ENCODE measurements around the gene SREK1. TPM values are rescaled to one million over a fixed set of nuclear protein-coding genes. Genes with fewer than 3 reads are reported as not detected.

SREK1 gene
- total RNA-seq, 1 donor from 2014 or later, result 31.6 TPM

GRCh38 chr5:66193419-66193818, 49.3 kb downstream of the SREK1 start:
- Histone ChIP-seq H3K4me3 (no peak overlapping the region), H3K9me3 (no peaks in the 10 kb centered on the region), H3K27me3 (no peaks in the 10 kb centered on the region), H3K27ac (no peak overlapping the region), H3K4me1 (no peaks in the 10 kb centered on the region), H3K36me3 (no peaks in the 10 kb centered on the region)
- no peak for DNase-seq (ENCODE audit: low spot score in 2 of 2)
- intact Hi-C loops (cut with DNase I), result no loop called here
- TF ChIP-seq, protein P1, sequence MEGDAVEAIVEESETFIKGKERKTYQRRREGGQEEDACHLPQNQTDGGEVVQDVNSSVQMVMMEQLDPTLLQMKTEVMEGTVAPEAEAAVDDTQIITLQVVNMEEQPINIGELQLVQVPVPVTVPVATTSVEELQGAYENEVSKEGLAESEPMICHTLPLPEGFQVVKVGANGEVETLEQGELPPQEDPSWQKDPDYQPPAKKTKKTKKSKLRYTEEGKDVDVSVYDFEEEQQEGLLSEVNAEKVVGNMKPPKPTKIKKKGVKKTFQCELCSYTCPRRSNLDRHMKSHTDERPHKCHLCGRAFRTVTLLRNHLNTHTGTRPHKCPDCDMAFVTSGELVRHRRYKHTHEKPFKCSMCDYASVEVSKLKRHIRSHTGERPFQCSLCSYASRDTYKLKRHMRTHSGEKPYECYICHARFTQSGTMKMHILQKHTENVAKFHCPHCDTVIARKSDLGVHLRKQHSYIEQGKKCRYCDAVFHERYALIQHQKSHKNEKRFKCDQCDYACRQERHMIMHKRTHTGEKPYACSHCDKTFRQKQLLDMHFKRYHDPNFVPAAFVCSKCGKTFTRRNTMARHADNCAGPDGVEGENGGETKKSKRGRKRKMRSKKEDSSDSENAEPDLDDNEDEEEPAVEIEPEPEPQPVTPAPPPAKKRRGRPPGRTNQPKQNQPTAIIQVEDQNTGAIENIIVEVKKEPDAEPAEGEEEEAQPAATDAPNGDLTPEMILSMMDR (IDR thresholded peaks at IDR 0.05), result no peak

DNA sequence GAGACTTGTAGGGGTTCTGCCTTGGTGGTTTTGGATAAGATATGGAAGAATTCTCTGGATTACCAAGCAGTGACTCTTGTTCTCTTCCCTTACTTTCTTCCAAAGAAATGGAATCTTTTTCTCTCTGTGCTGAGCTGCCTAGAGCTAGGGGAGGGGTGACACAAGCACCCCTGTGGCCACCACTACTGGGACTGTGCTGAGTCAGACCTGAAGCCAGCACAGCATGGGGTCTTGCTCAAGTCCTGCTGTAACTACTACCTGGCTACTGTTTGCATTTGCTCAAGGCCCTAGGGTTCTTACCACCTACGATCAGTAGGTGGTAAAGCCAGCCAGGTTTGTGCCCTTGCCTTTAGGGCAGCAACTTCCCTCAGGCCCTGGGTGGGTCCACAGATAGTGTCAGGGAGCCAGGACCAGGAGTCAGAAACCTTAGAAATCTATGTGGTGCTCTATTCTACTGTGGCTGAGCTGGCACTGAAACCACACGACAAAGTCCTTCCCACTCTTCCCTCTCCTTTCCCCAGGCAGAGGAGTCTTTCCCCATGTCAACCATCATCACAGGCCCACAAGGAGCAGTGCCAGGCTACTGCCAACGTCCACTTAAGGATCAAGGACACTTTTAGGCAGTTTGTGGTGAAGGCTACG, 53.8 kb downstream of the SREK1 start:
- no peak overlapping the region for H3K4me3 ChIP-seq
- no peak for DNase-seq (ENCODE audit: low spot score in 2 of 2)
- no peaks in the 10 kb centered on the region for H3K9me3 ChIP-seq
- intact Hi-C loops (cut with DNase I), result no loop called here
- H3K36me3 ChIP-seq, result no peaks in the 10 kb centered on the region
- no peaks in the 10 kb centered on the region for H3K27me3 ChIP-seq
- H3K4me1 ChIP-seq, result no peaks in the 10 kb centered on the region
- H3K27ac ChIP-seq, result no peak overlapping the region
- TF ChIP-seq, protein P1 (IDR thresholded peaks at IDR 0.05), result no peak

GRCh38 chr5:66198837-66199236, 54.7 kb downstream of the SREK1 start:
- no peak overlapping the region for H3K4me3 ChIP-seq
- no peaks in the 10 kb centered on the region for H3K9me3 ChIP-seq
- TF ChIP-seq, protein P1 (IDR thresholded peaks at IDR 0.05), result no peak
- H3K27ac ChIP-seq, result no peak overlapping the region
- no peaks in the 10 kb centered on the region for H3K36me3 ChIP-seq
- H3K4me1 ChIP-seq, result no peaks in the 10 kb centered on the region
- no peak for DNase-seq (ENCODE audit: low spot score in 2 of 2)
- no peaks in the 10 kb centered on the region for H3K27me3 ChIP-seq
- intact Hi-C loops (cut with DNase I), result no loop called here

DNA sequence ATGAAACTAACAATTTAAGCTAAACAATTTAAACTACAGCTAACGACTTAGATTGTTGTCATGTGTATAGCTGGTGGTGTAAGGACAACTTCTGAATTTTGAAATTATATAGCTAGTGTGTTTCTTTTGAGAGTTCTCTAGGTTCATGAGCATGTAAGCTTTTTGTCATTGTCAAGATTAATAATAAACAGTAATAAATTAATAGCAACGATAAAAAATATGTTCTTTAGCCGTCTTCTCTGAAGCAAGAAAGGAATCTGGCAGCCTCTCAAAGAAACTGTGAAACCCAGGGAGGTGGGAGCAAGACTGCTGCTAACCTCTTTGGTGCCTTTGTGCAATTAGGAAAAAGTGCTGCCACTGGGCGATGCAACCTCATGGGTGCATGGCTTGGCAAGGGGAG, 59.4 kb downstream of the SREK1 start:
- DNase-seq (ENCODE audit: low spot score in 2 of 2), result no peak
- H3K27me3 ChIP-seq, result no peaks in the 10 kb centered on the region
- no peaks in the 10 kb centered on the region for H3K9me3 ChIP-seq
- intact Hi-C loops (cut with DNase I), result no loop called here
- no peak overlapping the region for H3K27ac ChIP-seq
- no peak overlapping the region for H3K4me3 ChIP-seq
- H3K4me1 ChIP-seq, result no peaks in the 10 kb centered on the region
- no peaks in the 10 kb centered on the region for H3K36me3 ChIP-seq
- TF ChIP-seq, protein P1 (IDR thresholded peaks at IDR 0.05), result no peak

GRCh38 chr5:66206465-66206864, 62.4 kb downstream of the SREK1 start:
- TF ChIP-seq, protein P1 (IDR thresholded peaks at IDR 0.05), result no peak
- H3K4me1 ChIP-seq, result no peaks in the 10 kb centered on the region
- DNase-seq (ENCODE audit: low spot score in 2 of 2), result no peak
- no peaks in the 10 kb centered on the region for H3K36me3 ChIP-seq
- H3K4me3 ChIP-seq, result no peak overlapping the region
- intact Hi-C loops (cut with DNase I), result no loop called here
- no peak overlapping the region for H3K27ac ChIP-seq
- no peaks in the 10 kb centered on the region for H3K9me3 ChIP-seq
- no peaks in the 10 kb centered on the region for H3K27me3 ChIP-seq

Measured in ascending aorta (tissue), 2 donors.